Coronary artery (tissue), 2 donors: ENCODE data around the gene KCNK6.

Source experiments
- DNase-seq: peaks from one replicate; pipeline ENCODE4 v3.0.0-alpha.2; 2017; ENCODE audit warnings: low spot score
- H3K27ac ChIP-seq, 2 donors: fragments of 200-600 bp; sonication (generic); one replicate each; pipeline ENCODE4 v1.5.1; 2016 to 2019
- H3K4me3 ChIP-seq: fragments of 200-600 bp; sonication (generic); 2 replicates; pipeline ENCODE4 v1.5.1; 2016; ENCODE audit warnings: mild to moderate bottlenecking, moderate library complexity
- TF ChIP-seq, protein P1 (sequence below): fragments of 200-600 bp; sonication (generic); IDR thresholded peaks from one replicate; pipeline ENCODE4 v1.5.1; 2019; ENCODE audit warnings: antibody characterized with exemption

Gene KCNK6

DNA sequence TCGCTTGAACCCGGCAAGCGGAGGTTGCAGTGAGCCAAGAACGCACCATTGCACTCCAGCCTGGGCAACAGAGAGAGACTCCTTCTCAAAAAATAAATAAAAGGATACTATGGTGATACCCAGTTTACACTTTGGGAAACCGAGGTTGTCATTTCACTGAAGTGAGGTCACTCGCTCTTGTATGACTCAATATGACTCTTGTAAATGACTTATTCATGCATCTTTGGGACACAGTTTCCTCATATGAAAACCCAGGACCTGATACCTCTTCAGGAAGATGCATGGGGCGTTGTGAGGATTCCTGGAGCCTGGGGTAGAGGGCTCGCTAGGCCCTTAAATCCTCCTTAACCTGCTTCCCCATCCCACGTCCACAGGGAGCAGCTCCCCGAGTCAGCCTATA, 59.2 kb downstream of the KCNK6 start:
- DNase-seq, result no peak
- Histone ChIP-seq H3K4me3 (no peak overlapping the region), H3K27ac (no peak overlapping the region)
- TF ChIP-seq, protein P1, sequence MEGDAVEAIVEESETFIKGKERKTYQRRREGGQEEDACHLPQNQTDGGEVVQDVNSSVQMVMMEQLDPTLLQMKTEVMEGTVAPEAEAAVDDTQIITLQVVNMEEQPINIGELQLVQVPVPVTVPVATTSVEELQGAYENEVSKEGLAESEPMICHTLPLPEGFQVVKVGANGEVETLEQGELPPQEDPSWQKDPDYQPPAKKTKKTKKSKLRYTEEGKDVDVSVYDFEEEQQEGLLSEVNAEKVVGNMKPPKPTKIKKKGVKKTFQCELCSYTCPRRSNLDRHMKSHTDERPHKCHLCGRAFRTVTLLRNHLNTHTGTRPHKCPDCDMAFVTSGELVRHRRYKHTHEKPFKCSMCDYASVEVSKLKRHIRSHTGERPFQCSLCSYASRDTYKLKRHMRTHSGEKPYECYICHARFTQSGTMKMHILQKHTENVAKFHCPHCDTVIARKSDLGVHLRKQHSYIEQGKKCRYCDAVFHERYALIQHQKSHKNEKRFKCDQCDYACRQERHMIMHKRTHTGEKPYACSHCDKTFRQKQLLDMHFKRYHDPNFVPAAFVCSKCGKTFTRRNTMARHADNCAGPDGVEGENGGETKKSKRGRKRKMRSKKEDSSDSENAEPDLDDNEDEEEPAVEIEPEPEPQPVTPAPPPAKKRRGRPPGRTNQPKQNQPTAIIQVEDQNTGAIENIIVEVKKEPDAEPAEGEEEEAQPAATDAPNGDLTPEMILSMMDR, result no peak

GRCh38 chr19:38381138-38381537, 61.5 kb downstream of the KCNK6 start:
- Histone ChIP-seq H3K4me3 (no peak overlapping the region), H3K27ac (no peak overlapping the region)
- DNase-seq, result no peak
- TF ChIP-seq, protein P1, result no peak
